K562 (cell line): Measurements from ENCODE around the gene GABARAP. TPM values are rescaled to one million over a fixed set of nuclear protein-coding genes. Genes with fewer than 3 reads are reported as not detected.
A peak's percentile ranks its signal among the peaks of the same experiment; 100 is the strongest.

ENCODE experiments used
- ATAC-seq: fragments of 200-7000 bp; cut with Tn5 transposase; 3 replicates; pipeline ENCODE4 v1.9.1; 2020; ENCODE audit warnings: moderate library complexity
- BruUV-seq: library from RNA; stranded (reverse); fragments of 400-500 nt; replicated peaks from 2 replicates; lab custom pipeline; 2021; lab: Mats Ljungman, UMichigan
- CTCF ChIA-PET: fragments of 300-600 bp; formaldehyde crosslinking; extraction: SDS; loops from one replicate; lab custom pipeline; 2021; ENCODE audit warnings: low intra/inter-chr PET ratio; lab: Yijun Ruan, JAX
- POLR2A ChIA-PET: fragments of 300-600, 350-650 bp; sonication (Branson Sonifier 250); formaldehyde crosslinking; extraction: SDS; loops from one replicate; lab custom pipeline; 2021; ENCODE audit warnings: antibody characterized with exemption, inconsistent platforms; lab: Yijun Ruan, JAX
- DNase-seq, 4 experiments: peaks; one replicate each; pipeline versions ENCODE4 v3.0.0 to v3.0.0-alpha.2; 2011 to 2018; ENCODE audit warnings: low spot score in 3 of 4, mixed read lengths in 3 of 4; ENCODE audit errors: extremely low read depth in 1 of 4
- FAIRE-seq: peaks from 2 replicates; lab custom pipeline; 2011; peaks lifted over from hg19 to GRCh38; lab: Jason Lieb, UNC
- H2AFZ ChIP-seq: 2 replicates; pipeline ENCODE4 v1.6.0; 2011; ENCODE audit warnings: low read depth, low read length, control low read depth, inconsistent platforms
- H3K27ac ChIP-seq: fragments of 200-600 bp; 3 replicates; pipeline ENCODE4 v1.8.0; 2011; ENCODE audit warnings: low read depth, mild to moderate bottlenecking, control low read depth, inconsistent platforms, low read length, moderate library complexity, mixed read lengths; ENCODE audit errors: extremely low read depth
- H3K27me3 ChIP-seq, 2 experiments: fragments of 300-600 bp in 1 of 2; 2 replicates in 1 of 2; 3 replicates in 1 of 2; pipeline versions ENCODE4 v1.6.0 to v1.8.0; 2011; ENCODE audit warnings: inconsistent platforms in 2 of 2, low read length in 2 of 2, mild to moderate bottlenecking in 1 of 2, mixed read lengths in 1 of 2, moderate library complexity in 1 of 2; ENCODE audit not compliant: control insufficient read depth in 2 of 2, insufficient read depth in 2 of 2
- H3K36me3 ChIP-seq: fragments of 300-600 bp; 3 replicates; pipeline ENCODE4 v1.8.0; 2011; ENCODE audit warnings: mild to moderate bottlenecking, low read length, inconsistent platforms; ENCODE audit not compliant: control insufficient read depth, insufficient read depth
- H3K4me1 ChIP-seq, 2 experiments: fragments of 200-600 bp in 1 of 2; replicated peaks in 1 of 2; 2 replicates in 1 of 2; 3 replicates in 1 of 2; pipeline versions ENCODE4 v1.5.1 to v1.8.0; 2011; ENCODE audit warnings: inconsistent platforms in 2 of 2, low read length in 2 of 2, mild to moderate bottlenecking in 1 of 2, mixed read lengths in 1 of 2, moderate library complexity in 1 of 2; ENCODE audit not compliant: control insufficient read depth in 2 of 2, insufficient read depth in 2 of 2
- H3K4me2 ChIP-seq: 2 replicates; pipeline ENCODE4 v1.6.1; 2011; ENCODE audit warnings: low read length, control low read depth, inconsistent platforms, mixed read lengths; ENCODE audit not compliant: insufficient read depth
- H3K4me3 ChIP-seq: fragments of 200-600 bp; sonication (generic), shearing (Covaris generic); 2 replicates; pipeline ENCODE4 v1.5.1; 2016; ENCODE audit warnings: control low read depth, inconsistent platforms
- H3K79me2 ChIP-seq: fragments of 200-600 bp; 3 replicates; pipeline ENCODE4 v1.8.0; 2011; ENCODE audit warnings: low read length, inconsistent platforms; ENCODE audit not compliant: control insufficient read depth, insufficient read depth
- H3K9ac ChIP-seq, 2 experiments: 2 replicates each; pipeline versions ENCODE4 v1.6.0 to v1.6.1; 2011; ENCODE audit warnings: low read depth in 2 of 2, low read length in 2 of 2, control low read depth in 1 of 2, inconsistent platforms in 1 of 2, mild to moderate bottlenecking in 1 of 2, mixed read lengths in 1 of 2; ENCODE audit not compliant: insufficient read depth in 1 of 2
- H3K9me1 ChIP-seq: one replicate; pipeline ENCODE4 v1.6.0; 2011; ENCODE audit warnings: inconsistent platforms, mild to moderate bottlenecking, low read length, moderate library complexity; ENCODE audit not compliant: control insufficient read depth, insufficient read depth
- H3K9me3 ChIP-seq: replicated peaks from 2 replicates; pipeline ENCODE4 v1.5.1; 2011; ENCODE audit warnings: low read depth, low read length, inconsistent platforms; ENCODE audit not compliant: control insufficient read depth, insufficient read depth
- H4K20me1 ChIP-seq: replicated peaks from 2 replicates; pipeline ENCODE4 v1.6.1; 2011; ENCODE audit warnings: low read length, inconsistent platforms, mixed read lengths; ENCODE audit not compliant: control insufficient read depth, insufficient read depth
- JUND ChIP-seq, 2 experiments: IDR thresholded peaks; 2 replicates in 1 of 2; 3 replicates in 1 of 2; pipeline ENCODE4 v1.6.1; 2011; ENCODE audit warnings: borderline replicate concordance in 2 of 2, low read depth in 2 of 2, low read length in 2 of 2, improper control_type of control experiment in 1 of 2, missing biosample characterization in 1 of 2, missing genetic modification characterization in 1 of 2, missing genetic modification reagents in 1 of 2
- MAZ ChIP-seq, 2 experiments: fragments of 450-650 bp in 1 of 2; sonication (generic) in 1 of 2; formaldehyde crosslinking; IDR thresholded peaks in 1 of 2; conservative IDR thresholded peaks in 1 of 2; 2 replicates each; pipeline versions ENCODE4 v1.4.0 to v1.5.0; 2020; ENCODE audit warnings: mild to moderate bottlenecking in 1 of 2, missing genetic modification reagents in 1 of 2
- NR2F6 ChIP-seq: fragments of 450-650 bp; formaldehyde crosslinking; IDR thresholded peaks from 2 replicates; pipeline ENCODE4 v1.4.0; 2020; ENCODE audit warnings: mild to moderate bottlenecking
- PCBP1 ChIP-seq: fragments of 200-400 bp; formaldehyde crosslinking; IDR thresholded peaks from 2 replicates; pipeline ENCODE4 v1.6.1; 2018; ENCODE audit warnings: mild to moderate bottlenecking, low read depth, low read length; ENCODE audit not compliant: poor library complexity, severe bottlenecking
- POLR2A ChIP-seq: fragments of 450-650 bp; conservative IDR thresholded peaks from 2 replicates; pipeline ENCODE4 v1.6.1; 2016
- RBM25 ChIP-seq: fragments of 200-400 bp; formaldehyde crosslinking; IDR thresholded peaks from 2 replicates; pipeline ENCODE4 v1.6.1; 2018; ENCODE audit warnings: low read length, low read depth, moderate library complexity; ENCODE audit not compliant: severe bottlenecking
- TAF1 ChIP-seq: IDR thresholded peaks from 2 replicates; pipeline ENCODE4 v1.6.1; 2011; ENCODE audit warnings: mild to moderate bottlenecking, low read length, moderate library complexity; ENCODE audit not compliant: insufficient read depth, control insufficient read depth, severe bottlenecking; ENCODE audit errors: extremely low read depth
- ZBTB1 ChIP-seq: sonication (generic); formaldehyde crosslinking; IDR thresholded peaks from 2 replicates; pipeline ENCODE4 v1.8.1; 2023; ENCODE audit warnings: missing genetic modification reagents, low read depth, mild to moderate bottlenecking, borderline replicate concordance
- ZNF140 ChIP-seq: fragments of 250-450 bp; sonication (Bioruptor Pico); IDR thresholded peaks from 2 replicates; pipeline ENCODE4 v1.8.0; 2021; ENCODE audit warnings: moderate library complexity, mild to moderate bottlenecking, inconsistent platforms
- ZNF639 ChIP-seq, 2 experiments: fragments of 200-800 bp in 1 of 2; sonication (Bioruptor generic) in 1 of 2; sonication (generic) in 1 of 2; formaldehyde crosslinking in 1 of 2; IDR thresholded peaks in 1 of 2; conservative IDR thresholded peaks in 1 of 2; 2 replicates each; pipeline versions ENCODE4 v1.5.0 to v1.6.1; 2016 to 2020; ENCODE audit warnings: missing compliant biosample characterization in 1 of 2, missing genetic modification characterization in 1 of 2, missing genetic modification reagents in 1 of 2
- WGBS: fragments of 100-300 bp; shearing (Covaris generic); methylation state at CpG from one replicate; pipeline ENCODE4 v1.1.6; 2016; ENCODE audit warnings: low coverage, mixed read lengths; ENCODE audit not compliant: insufficient coverage; ENCODE audit errors: missing lambda C conversion rate; 5-methylcytosine and 5-hydroxymethylcytosine counted together
- in situ Hi-C: fragments of 300-500 bp; cut with MboI; formaldehyde crosslinking; loops from 4 replicates; pipeline ENCODE4 v1.15.0; 2018; ENCODE audit warnings: inconsistent platforms, mixed read lengths
- intact Hi-C: fragments of 100-400 bp; cut with micrococcal nuclease; formaldehyde crosslinking; loops from 2 replicates; pipeline ENCODE4 v1.14.2; 2022
- polyA plus RNA-seq, 8 experiments: library from polyadenylated mRNA; depleted of rRNA in 4 of 8; stranded (reverse) in 5 of 8; unstranded in 3 of 8; fragments of >200 nt; fragmentation: Nextera tagmentation in 2 of 8; fragmentation: Illumina TruSeq in 1 of 8; extraction: Ambion mirVana in 2 of 8; extraction: Trizol in 1 of 8; gene quantifications; 2 replicates each; pipeline versions ENCODE4 v1.2.1 to v1.2.3, GENCODE V29; 2011 to 2014; ENCODE audit warnings: inconsistent platforms in 1 of 8, missing spikeins in 1 of 8
- total RNA-seq, 7 experiments: library from RNA; depleted of rRNA in 6 of 7; stranded (reverse); fragments of >200 nt in 6 of 7; fragmentation: Illumina TruSeq in 2 of 7; extraction: Trizol in 2 of 7; gene quantifications; 2 replicates each; pipeline versions ENCODE4 v1.2.1 to v1.2.3, GENCODE V29; 2011 to 2021; ENCODE audit warnings: low replicate concordance in 1 of 7
- TF ChIP-seq, protein P1 (sequence below): sonication (generic); formaldehyde crosslinking; IDR thresholded peaks from 2 replicates; pipeline ENCODE4 v1.8.0; 2023; ENCODE audit warnings: mild to moderate bottlenecking, missing genetic modification reagents

GABARAP gene
- total and polyA plus RNA-seq, 9 of the 15 experiments (the other 6 are each of a cell fraction or from before 2014, with no cell fraction given) = 47.5 to 373 (median 152) TPM

DNA sequence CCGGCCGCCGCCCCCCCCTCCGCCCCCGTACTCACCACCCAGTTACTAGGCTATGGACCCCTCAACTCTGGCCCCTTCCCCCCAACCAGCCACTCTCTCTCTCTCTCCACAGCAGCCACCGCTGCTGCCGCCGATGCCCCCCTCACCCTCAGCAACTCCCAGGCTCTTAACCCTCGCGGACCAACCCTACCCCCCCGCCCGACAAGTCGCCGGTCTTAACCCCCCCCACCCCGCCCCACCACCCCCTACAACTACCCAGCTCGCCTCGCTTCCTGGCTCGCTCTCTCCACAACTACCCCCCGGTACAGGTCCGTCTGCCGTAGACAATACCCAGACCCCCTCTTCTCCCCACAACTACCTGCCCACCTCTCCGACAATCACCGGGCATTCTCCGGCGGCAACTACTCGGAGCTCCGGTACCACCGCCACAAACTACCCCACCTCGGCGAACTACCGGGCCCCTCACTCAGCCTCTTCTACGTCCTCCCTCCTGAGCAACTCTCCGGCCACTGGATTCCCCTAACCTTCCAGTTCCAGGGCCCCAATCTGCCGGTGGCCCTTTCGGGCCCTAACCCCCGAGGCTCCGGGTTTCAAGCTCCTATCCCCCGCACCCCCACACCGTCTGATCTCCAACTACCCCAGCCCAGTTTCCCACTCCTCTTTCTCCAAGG lies 3.7 kb downstream of the GABARAP start (continued):
- TF ChIP-seq NR2F6 (CRISPR knock-in tag) (no peak), TAF1 (peak; percentile 31)
- TF ChIP-seq, all 486 proteins: peak for 8

DNA sequence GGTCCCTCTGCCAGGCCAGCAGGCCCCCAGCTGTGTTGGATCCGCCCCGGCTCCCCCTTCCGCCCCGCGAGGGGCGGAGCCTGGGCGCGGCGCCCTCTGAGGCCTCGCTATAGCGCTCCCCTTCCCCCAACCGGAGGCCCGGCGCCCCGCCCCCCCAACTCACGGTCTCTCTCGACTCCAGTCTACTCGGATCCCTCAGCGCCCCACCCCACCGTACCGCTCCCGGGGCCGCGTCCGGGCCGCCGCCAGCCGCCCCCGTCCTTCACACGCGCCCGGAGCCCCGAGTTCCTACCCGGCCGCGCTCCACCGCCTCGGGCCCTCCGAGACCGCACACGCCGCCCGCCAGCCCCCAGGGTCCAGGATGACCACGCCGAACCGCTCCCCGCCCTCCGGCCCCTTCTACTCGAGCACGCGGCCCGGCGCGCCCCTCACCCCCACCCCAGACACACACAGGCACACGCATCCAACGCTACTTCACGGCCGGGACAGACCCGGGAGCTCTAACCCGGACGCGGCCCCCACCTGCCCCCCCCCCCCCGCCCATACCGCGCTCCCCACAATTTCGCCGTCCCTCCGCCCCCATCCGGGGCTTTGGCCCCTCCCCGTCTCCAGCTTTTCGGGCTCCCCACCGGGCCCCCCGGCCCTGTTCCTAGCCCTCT lies 4.4 kb downstream of the GABARAP start:
- CTCF ChIA-PET = no interaction called here
- H3K4me2 ChIP-seq = peak overlapping the region; percentile 81; the same call in 1 of the 2 replicates
- no TSS peak for BruUV-seq
- H3K27me3 ChIP-seq = no peaks in the 10 kb centered on the region
- H3K4me3 ChIP-seq = peak overlapping the region; percentile 79
- H3K9ac ChIP-seq = peak overlapping the region; percentile 98 to 99
- H3K9me3 ChIP-seq = no peaks in the 10 kb centered on the region
- peak; percentile 56 to 89 (median 72) for DNase-seq
- H4K20me1 ChIP-seq = peaks cover 5% of the 10 kb centered on the region; the same call in 1 of the 2 replicates
- H3K4me1 ChIP-seq = peaks cover 36 to 37% of the 10 kb centered on the region in 2 experiments; a peak in 4 of 5 replicates
- peaks cover 86% of the 10 kb centered on the region for H3K79me2 ChIP-seq
- no peaks in the 10 kb centered on the region for H3K9me1 ChIP-seq
- H2AFZ ChIP-seq = no peak overlapping the region
- peak overlapping the region; percentile 96; the same call in 2 of the 3 replicates for H3K27ac ChIP-seq
- no CpG with 5 or more reads among the region's 73 CpGs for WGBS
- FAIRE-seq = no peak
- peaks cover 48% of the 10 kb centered on the region; the same call in 2 of the 3 replicates for H3K36me3 ChIP-seq
- intact Hi-C loops (loop anchor here (2.0 to 5.0 kb wide), 2 partner anchors 15 to 44 kb away; partner anchors contain the start of genes ELP5 and SLC2A4), in situ Hi-C loops (no loop called here)
- ATAC-seq = peak; percentile 35
- POLR2A ChIA-PET = interaction anchor here (1.1 to 6.6 kb wide), 2 partner anchors 11 to 16 kb away, joined by 3 to 73 read pairs; partner anchors contain the start of genes ACADVL and DLG4
- TF ChIP-seq ZBTB1 (peak; percentile 54; the same call in 1 of the 2 replicates), ZNF140 (no peak), MAZ (CRISPR knock-in tag; conservative IDR thresholded peaks at IDR 0.05 in 1 of 2, IDR thresholded peaks at IDR 0.05 in 1 of 2) (peak; percentile 47 to 52; a peak in 2 of 4 replicates), ZNF639 (CRISPR knock-in tag; conservative IDR thresholded peaks at IDR 0.05 in 1 of 2, IDR thresholded peaks at IDR 0.05 in 1 of 2) (peak in 1 of 2 experiments; percentile 91; a peak in 2 of 4 replicates), RBM25 (no peak), JUND (IDR thresholded peaks at IDR 0.05; ENCODE audit: borderline replicate concordance, low read depth, low read length) (no peak), JUND (tag; IDR thresholded peaks at IDR 0.05; ENCODE audit: borderline replicate concordance, low read depth, low read length) (no peak), PCBP1 (peak; percentile 73), POLR2A (peak; percentile 55)
- TF ChIP-seq, protein P1, sequence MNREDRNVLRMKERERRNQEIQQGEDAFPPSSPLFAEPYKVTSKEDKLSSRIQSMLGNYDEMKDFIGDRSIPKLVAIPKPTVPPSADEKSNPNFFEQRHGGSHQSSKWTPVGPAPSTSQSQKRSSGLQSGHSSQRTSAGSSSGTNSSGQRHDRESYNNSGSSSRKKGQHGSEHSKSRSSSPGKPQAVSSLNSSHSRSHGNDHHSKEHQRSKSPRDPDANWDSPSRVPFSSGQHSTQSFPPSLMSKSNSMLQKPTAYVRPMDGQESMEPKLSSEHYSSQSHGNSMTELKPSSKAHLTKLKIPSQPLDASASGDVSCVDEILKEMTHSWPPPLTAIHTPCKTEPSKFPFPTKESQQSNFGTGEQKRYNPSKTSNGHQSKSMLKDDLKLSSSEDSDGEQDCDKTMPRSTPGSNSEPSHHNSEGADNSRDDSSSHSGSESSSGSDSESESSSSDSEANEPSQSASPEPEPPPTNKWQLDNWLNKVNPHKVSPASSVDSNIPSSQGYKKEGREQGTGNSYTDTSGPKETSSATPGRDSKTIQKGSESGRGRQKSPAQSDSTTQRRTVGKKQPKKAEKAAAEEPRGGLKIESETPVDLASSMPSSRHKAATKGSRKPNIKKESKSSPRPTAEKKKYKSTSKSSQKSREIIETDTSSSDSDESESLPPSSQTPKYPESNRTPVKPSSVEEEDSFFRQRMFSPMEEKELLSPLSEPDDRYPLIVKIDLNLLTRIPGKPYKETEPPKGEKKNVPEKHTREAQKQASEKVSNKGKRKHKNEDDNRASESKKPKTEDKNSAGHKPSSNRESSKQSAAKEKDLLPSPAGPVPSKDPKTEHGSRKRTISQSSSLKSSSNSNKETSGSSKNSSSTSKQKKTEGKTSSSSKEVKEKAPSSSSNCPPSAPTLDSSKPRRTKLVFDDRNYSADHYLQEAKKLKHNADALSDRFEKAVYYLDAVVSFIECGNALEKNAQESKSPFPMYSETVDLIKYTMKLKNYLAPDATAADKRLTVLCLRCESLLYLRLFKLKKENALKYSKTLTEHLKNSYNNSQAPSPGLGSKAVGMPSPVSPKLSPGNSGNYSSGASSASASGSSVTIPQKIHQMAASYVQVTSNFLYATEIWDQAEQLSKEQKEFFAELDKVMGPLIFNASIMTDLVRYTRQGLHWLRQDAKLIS (CRISPR knock-in tag) = no peak
